Hepatocyte (in vitro differentiated cells): ENCODE results near the gene TET2. TPM values are rescaled to one million over a fixed set of nuclear protein-coding genes. Genes with fewer than 3 reads are reported as not detected.

Experiments
- DNase-seq: peaks from one replicate; pipeline ENCODE4 v3.0.0-alpha.2; 2016; ENCODE audit warnings: low spot score
- H2AFZ ChIP-seq: fragments of 200-600 bp; sonication (generic); 2 replicates; pipeline ENCODE4 v1.6.0; 2016; ENCODE audit warnings: antibody characterized with exemption, mild to moderate bottlenecking
- H3K27ac ChIP-seq: fragments of 200-600 bp; sonication (generic); 2 replicates; pipeline ENCODE4 v1.5.1; 2016; ENCODE audit warnings: mild to moderate bottlenecking
- H3K27me3 ChIP-seq: fragments of 200-600 bp; sonication (generic); 2 replicates; pipeline ENCODE4 v1.6.1; 2016
- H3K36me3 ChIP-seq: fragments of 200-600 bp; sonication (generic); replicated peaks from 2 replicates; pipeline ENCODE4 v1.5.1; 2016; ENCODE audit warnings: low read depth; ENCODE audit not compliant: insufficient read depth
- H3K4me1 ChIP-seq: fragments of 200-600 bp; sonication (generic); 2 replicates; pipeline ENCODE4 v1.5.1; 2016; ENCODE audit warnings: mild to moderate bottlenecking, moderate library complexity; ENCODE audit not compliant: insufficient read depth
- H3K4me2 ChIP-seq: fragments of 200-600 bp; sonication (generic); 2 replicates; pipeline ENCODE4 v1.6.0; 2016
- H3K4me3 ChIP-seq: fragments of 200-600 bp; sonication (generic); 2 replicates; pipeline ENCODE4 v1.5.1; 2016; ENCODE audit warnings: mild to moderate bottlenecking
- H3K79me2 ChIP-seq: fragments of 200-600 bp; sonication (generic); 2 replicates; pipeline ENCODE4 v1.6.0; 2017; ENCODE audit warnings: mild to moderate bottlenecking
- H3K9me2 ChIP-seq: fragments of 200-600 bp; sonication (generic); replicated peaks from 2 replicates; pipeline ENCODE4 v1.6.0; 2017; ENCODE audit warnings: mild to moderate bottlenecking; ENCODE audit not compliant: insufficient read depth
- H3K9me3 ChIP-seq: fragments of 200-600 bp; sonication (generic); 2 replicates; pipeline ENCODE4 v1.5.1; 2016; ENCODE audit warnings: low read depth, mild to moderate bottlenecking
- H4K20me1 ChIP-seq: fragments of 200-600 bp; sonication (generic); 2 replicates; pipeline ENCODE4 v1.6.0; 2016; ENCODE audit warnings: mild to moderate bottlenecking; ENCODE audit not compliant: insufficient read depth, poor library complexity, severe bottlenecking
- EZH2 ChIP-seq: fragments of 200-600 bp; sonication (generic); IDR thresholded peaks from 2 replicates; pipeline ENCODE4 v1.6.1; 2016; ENCODE audit warnings: antibody characterized with exemption, mild to moderate bottlenecking, borderline replicate concordance
- EZH2phosphoT487 ChIP-seq: fragments of 200-600 bp; sonication (generic); IDR thresholded peaks from one replicate; pipeline ENCODE4 v1.6.1; 2018; ENCODE audit warnings: antibody characterized with exemption, mild to moderate bottlenecking, low read depth, moderate library complexity; ENCODE audit not compliant: unreplicated experiment, severe bottlenecking
- WGBS: methylation state at CpG from one replicate; pipeline ENCODE4 v1.1.6; 2016; ENCODE audit warnings: low lambda C conversion rate; ENCODE audit errors: missing lambda C conversion rate; 5-methylcytosine and 5-hydroxymethylcytosine counted together
- polyA plus RNA-seq: library from polyadenylated mRNA; unstranded; fragments of >200 nt; fragmentation: Nextera tagmentation; extraction: Ambion mirVana; gene quantifications from 2 replicates; pipeline ENCODE4 v1.2.1, GENCODE V29; 2016
- small RNA-seq: library from RNA; depleted of rRNA; stranded (forward); fragments of <200 nt; gene quantifications from one replicate; pipeline ENCODE3, GENCODE V24; 2014
- total RNA-seq: library from RNA; depleted of rRNA; stranded (reverse); fragments of >200 nt; gene quantifications from 2 replicates; pipeline ENCODE4 v1.2.3, GENCODE V29; 2014
- TF ChIP-seq, protein P1 (sequence below): fragments of 200-600 bp; sonication (generic); IDR thresholded peaks from 2 replicates; pipeline ENCODE4 v1.5.1; 2016; ENCODE audit warnings: antibody characterized with exemption, mild to moderate bottlenecking; ENCODE audit not compliant: poor library complexity

TET2 gene
- total and polyA plus RNA-seq, 2 experiments from 2014 or later = 5.5 to 15.5 TPM

DNA sequence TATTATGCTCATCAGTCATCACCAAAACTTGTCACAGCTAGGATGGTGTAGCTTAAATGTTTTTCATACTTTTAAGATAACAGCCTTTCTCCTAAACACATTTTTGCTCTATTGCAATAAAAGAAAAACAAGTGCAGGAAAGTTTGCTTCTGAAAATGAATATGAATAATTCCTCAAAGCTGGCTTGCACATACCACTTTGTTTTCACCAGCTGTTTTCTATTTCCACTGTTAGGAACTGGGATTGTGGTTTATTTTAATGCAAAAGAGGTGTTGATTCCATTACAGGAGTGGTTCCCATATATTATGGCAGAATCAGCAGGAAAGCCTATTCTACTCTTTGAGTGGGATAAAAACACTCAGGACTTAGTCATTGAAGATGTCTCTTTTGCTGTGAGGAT lies 181.3 kb downstream of the TET2 start:
- Histone ChIP-seq H3K9me3 (no peaks in the 10 kb centered on the region), H3K4me3 (no peak overlapping the region), H3K79me2 (no peaks in the 10 kb centered on the region), H2AFZ (no peak overlapping the region), H3K27ac (no peak overlapping the region), H3K27me3 (no peaks in the 10 kb centered on the region), H3K4me2 (no peak overlapping the region), H3K4me1 (no peaks in the 10 kb centered on the region), H3K9me2 (no peaks in the 10 kb centered on the region), H4K20me1 (no peaks in the 10 kb centered on the region), H3K36me3 (no peaks in the 10 kb centered on the region)
- no peak for DNase-seq
- TF ChIP-seq, protein P1, sequence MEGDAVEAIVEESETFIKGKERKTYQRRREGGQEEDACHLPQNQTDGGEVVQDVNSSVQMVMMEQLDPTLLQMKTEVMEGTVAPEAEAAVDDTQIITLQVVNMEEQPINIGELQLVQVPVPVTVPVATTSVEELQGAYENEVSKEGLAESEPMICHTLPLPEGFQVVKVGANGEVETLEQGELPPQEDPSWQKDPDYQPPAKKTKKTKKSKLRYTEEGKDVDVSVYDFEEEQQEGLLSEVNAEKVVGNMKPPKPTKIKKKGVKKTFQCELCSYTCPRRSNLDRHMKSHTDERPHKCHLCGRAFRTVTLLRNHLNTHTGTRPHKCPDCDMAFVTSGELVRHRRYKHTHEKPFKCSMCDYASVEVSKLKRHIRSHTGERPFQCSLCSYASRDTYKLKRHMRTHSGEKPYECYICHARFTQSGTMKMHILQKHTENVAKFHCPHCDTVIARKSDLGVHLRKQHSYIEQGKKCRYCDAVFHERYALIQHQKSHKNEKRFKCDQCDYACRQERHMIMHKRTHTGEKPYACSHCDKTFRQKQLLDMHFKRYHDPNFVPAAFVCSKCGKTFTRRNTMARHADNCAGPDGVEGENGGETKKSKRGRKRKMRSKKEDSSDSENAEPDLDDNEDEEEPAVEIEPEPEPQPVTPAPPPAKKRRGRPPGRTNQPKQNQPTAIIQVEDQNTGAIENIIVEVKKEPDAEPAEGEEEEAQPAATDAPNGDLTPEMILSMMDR = no peak
- TF ChIP-seq EZH2phosphoT487 (no peak), EZH2 (no peak)

DNA sequence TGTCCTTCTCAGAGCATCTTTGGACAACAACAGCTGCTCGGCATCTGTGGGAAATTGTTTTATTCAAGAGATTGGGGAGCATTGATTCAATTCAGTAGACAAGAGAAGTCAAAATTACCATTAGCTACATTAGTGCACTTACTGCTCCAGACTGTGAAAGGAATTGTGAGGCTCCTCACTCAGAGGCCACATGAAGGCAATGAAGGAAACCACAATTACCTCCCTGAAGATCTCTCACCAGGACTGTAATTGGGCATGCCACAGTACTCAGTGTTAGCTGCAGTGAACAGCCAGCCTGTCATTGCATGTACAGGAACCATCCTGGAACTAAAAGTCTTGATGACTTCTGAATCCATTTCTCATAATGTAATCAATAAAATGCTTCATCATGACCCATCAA lies 182.4 kb downstream of the TET2 start:
- WGBS = 100% methylated on average over 1 of the region's 1 CpG
- H2AFZ ChIP-seq = no peak overlapping the region
- TF ChIP-seq, protein P1 = no peak
- no peak for TF ChIP-seq EZH2
- no peak for TF ChIP-seq EZH2phosphoT487
- no peaks in the 10 kb centered on the region for H3K9me2 ChIP-seq
- H3K4me2 ChIP-seq = no peak overlapping the region
- DNase-seq = no peak
- H3K79me2 ChIP-seq = no peaks in the 10 kb centered on the region
- no peaks in the 10 kb centered on the region for H3K36me3 ChIP-seq
- H3K27ac ChIP-seq = no peak overlapping the region
- no peak overlapping the region for H3K4me3 ChIP-seq
- H3K27me3 ChIP-seq = no peaks in the 10 kb centered on the region
- H4K20me1 ChIP-seq = no peaks in the 10 kb centered on the region
- no peaks in the 10 kb centered on the region for H3K9me3 ChIP-seq
- H3K4me1 ChIP-seq = no peaks in the 10 kb centered on the region

Small RNA genes within 50 kb of the gene (small RNA-seq; reads per million reads assigned to genes)
- gene RF00322 (not detected), gene RN7SL89P (not detected)
